ENCODE measurements around the gene INSR.
"Not testable (repeated sequence)": the region's sequence is repeated elsewhere in the genome, so short reads cannot be mapped to it uniquely, and the experiment has no call there.

Gene INSR

DNA sequence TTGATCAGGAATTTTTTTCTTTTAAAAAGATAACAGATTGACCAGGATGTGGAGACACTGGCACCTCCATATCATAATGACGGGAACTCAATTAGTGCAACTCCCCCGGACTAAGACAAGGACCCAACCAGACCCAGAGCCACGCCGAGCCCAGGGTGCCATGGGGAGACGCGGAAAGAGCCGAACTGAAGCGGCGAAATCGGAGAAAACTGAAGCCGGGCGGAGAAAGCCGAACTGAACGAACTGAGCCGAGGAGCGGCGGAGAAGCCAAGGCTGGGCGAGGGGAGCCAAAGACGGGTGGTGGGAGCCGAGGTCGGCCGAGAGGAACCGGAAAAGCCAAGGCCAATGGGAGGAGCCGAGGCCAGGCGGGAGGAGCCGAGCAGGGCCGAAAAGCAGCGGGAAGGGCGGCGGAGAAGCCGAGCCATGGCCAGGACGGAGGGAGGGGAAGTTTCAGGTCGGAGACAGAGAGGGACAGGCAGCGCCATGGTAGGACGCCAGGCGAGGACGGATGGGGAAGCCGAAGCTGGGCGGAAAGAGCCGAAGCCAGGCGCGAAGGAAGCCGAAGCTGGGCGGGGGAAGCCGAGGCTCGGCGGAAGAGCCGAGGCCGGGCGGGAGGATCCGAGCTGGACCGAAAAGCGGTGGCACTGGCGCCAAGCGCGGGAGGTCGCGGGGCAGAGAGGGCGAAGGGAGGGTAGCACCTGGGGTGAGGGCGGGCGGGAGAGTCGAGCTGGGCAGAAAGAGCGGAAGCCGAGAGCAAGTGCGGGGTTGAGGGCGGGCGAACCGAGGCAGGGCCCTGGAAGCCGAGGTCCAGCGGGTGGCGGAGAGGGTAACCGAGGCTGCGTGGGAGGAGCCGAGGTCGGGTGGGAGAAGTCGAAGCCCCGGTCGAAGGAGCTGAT is 195.3 kb downstream of the INSR start:
- peak; percentile 70 for DNase-seq (ENCODE audit: low spot score)

DNA sequence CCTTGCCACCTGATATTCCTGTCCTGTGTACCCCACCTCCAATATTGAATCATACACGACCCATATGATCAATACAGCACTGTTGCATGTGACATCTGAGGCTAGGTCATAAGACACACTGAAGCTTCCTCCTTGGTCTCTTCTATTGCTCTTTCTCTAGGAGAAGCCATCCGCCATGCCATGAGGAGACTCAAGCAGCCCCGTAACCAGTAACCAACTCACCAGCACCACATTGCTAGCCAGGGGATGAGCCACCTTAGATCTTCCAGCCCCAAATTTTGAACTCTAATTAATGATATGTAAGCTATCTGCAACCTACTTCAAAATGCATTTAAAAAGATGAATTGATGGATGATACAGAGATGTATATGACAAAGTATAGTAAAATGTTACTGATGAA is 196.1 kb downstream of the INSR start:
- no peak for DNase-seq (ENCODE audit: low spot score)

- DNase-seq (ENCODE audit: low spot score) = no peak
These were observed 205.2 kb downstream of the INSR start for GRCh38 chr19:7088999-7089398.

- no peak for DNase-seq (ENCODE audit: low spot score)
These were observed 210.9 kb downstream of the INSR start for GRCh38 chr19:7083076-7083956.

- no peak for DNase-seq (ENCODE audit: low spot score)
These were observed 216.2 kb downstream of the INSR start for GRCh38 chr19:7078008-7078407.

DNA sequence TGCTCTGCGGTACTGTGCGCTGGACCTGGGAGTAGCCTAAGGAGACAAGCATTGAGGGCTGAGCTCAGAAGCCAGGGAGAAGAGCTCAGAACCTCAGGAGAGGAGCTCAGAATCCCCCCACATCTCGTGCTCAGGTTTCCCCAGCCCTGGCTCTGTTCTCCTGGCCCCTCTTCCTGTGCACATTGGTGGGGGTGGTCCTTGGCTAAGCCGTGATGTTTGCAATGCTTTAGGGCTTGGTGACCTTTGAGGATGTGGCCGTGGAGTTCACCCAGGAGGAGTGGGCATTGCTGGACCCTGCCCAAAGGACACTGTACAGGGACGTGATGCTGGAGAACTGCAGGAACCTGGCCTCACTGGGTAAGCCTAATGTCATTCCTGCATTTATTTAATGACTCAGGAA is 218.1 kb downstream of the INSR start:
- no peak for DNase-seq (ENCODE audit: low spot score)

DNA sequence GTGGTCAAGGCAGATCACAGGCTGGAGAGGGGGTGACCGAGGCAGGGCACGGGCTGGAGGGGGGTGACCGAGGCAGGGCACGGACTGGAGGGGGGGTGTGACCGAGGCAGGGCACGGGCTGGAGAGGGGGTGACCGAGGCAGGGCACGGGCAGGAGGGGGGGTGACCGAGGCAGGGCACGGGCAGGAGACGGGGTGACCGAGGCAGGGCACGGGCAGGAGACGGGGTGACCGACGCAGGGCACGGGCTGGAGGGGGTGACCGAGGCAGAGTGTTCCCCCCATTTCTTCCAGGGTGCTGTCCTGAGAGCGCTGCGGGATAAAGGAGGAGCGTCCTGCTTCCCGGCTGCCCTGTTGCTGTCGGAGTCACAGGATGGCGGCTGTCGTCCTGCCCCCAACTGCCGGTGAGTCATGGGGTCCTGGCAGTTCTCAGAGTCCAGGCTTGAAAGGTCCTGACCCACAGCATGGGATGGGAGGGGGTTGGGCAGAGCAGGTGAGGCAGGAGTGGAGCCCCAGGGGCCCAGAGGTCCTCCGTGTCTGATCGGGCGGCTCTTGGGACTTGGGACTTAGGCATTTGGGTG is 219.4 kb downstream of the INSR start:
- DNase-seq (ENCODE audit: low spot score) = no peak

GRCh38 chr19:7072541-7072940 is 221.7 kb downstream of the INSR start:
- DNase-seq (ENCODE audit: low spot score) = no peak

DNA sequence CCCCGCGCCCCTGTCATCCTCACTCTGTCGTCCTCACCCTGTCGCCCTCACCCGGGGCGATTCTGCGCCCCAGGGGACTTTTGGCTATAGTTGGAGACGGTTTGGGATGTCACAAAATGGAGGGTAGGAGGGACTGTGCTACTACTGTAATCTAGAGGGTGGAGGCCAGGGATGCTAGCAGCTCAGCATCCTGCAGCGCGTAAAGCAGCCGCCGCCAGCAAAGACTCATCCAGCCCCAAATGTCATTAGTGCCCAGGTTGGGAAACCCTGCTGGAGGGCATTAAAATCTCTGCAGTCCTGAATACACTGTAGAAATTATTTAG is 224.3 kb downstream of the INSR start:
- DNase-seq (ENCODE audit: low spot score) = no peak

DNA sequence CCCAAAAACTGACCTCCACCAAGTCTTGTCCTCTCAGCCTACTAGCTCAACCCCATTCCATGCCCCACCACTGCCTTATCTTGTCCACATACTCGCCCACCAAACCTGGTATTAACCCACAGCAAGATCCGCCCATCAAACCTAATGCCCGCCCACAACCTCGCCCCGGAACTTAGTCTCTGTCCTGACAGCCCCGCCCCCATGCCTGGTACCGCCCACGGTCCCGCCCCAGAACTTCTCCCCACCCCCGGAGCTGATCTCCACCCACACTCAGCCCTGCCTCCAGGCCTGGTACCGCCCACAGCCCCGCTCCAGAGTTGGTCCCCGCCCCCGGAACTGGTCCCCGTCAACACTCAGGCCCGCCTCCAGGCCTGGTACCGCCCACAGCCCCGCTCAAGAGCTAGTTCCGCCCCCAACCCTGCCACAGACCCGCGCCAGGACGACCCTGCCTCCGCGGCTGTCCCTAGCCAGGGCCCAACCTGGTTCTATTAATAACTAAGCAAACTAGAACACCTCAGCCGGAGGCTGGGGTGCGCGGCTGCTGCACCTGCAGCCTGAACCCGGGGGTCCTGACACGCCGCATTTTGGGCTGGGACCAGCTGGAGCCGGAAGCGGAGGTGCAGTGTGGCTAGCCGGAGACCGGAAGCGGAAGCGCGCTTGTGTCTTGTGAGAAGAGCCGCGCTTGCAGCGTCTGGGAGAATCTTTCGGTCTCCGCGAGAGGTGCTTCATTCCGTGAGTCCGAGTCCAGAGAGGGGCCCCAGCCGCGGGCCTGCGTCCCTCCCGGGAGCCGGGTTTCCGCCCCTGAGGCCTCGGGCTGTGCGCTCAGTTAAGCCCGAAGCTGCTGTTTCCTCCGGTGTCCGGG is 224.9 kb downstream of the INSR start, which contains the start of gene ZNF557:
TSS of gene ZNF557 (plus strand) at position 662 of the 862 bp plus-strand sequence. CDS start 5,372 bp downstream, outside the sequence.
- DNase-seq (ENCODE audit: low spot score) = peak; percentile 77

GRCh38 chr19:7068599-7068998 is 225.6 kb downstream of the INSR start:
- no peak for DNase-seq (ENCODE audit: low spot score)

GRCh38 chr19:7067716-7068115 is 226.5 kb downstream of the INSR start:
- DNase-seq (ENCODE audit: low spot score) = no peak

- DNase-seq (ENCODE audit: low spot score) = not testable (repeated sequence)
These were observed 227.1 kb downstream of the INSR start for GRCh38 chr19:7067122-7067521.

GRCh38 chr19:7063764-7064418 is 230.3 kb downstream of the INSR start:
- no peak for DNase-seq (ENCODE audit: low spot score)

- no peak for DNase-seq (ENCODE audit: low spot score)
These were observed 230.9 kb downstream of the INSR start for GRCh38 chr19:7063339-7063738.

All from HuH-7 (cell line).